ENCODE measurements around the gene CDK1. TPM values are rescaled to one million over a fixed set of nuclear protein-coding genes. Genes with fewer than 3 reads are reported as not detected.

Gene CDK1
- total RNA-seq, 2 donors from 2014 or later: 16.5 to 53.8 TPM

DNA sequence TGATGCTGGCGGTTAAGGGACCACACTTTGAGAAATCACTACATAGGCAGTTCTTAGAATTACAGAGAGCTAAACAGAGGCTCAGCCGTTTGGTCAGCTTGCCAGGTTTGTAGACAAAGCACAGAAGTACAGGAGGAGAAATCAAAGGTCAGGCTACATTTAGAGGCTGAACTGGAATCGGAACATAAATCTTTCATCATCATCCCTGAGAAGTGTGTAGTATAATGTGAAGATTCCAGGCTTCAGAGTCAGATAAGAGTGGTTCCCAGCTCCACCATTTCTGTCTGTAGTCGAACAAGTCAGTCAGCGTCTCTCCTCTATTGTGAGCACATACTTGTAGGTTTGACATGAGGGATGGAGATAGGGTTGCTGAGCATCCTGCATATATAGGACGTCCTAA, 18.9 kb downstream of the CDK1 start:
- Histone ChIP-seq H3K4me1 (no peaks in the 10 kb centered on the region), H3K9ac (ENCODE audit: low read depth in 2 of 2, low read length in 2 of 2) (no peak overlapping the region), H3K36me3 (no peaks in the 10 kb centered on the region), H3K27ac (no peak overlapping the region), H3K9me3 (no peaks in the 10 kb centered on the region), H3K4me3 (no peak overlapping the region), H3K27me3 (no peaks in the 10 kb centered on the region)
- TF ChIP-seq CTCF (IDR thresholded peaks at IDR 0.05): no peak
- DNase-seq: no peak
- intact Hi-C loops (cut with DNase I): no loop called here

DNA sequence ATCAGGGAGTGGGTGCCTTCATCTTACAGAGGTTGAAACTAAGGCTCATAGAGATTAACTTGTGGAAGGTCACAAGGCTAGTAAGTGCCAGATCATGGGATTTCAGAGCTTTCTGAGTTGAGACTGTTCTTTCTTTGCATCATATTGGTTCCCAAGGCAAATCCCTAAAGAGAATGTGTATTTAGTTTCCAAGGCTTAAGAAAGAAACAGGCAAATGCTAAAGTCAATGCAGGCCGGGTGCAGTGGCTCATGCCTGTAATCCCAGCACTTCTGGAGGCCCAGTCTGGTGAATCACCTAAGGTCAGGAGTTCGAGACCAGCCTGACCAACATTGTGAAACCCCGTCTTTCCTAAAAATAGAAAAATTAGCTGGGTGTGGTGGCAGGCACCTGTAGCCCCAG, 19.8 kb downstream of the CDK1 start:
- H3K27me3 ChIP-seq: no peaks in the 10 kb centered on the region
- no peaks in the 10 kb centered on the region for H3K4me1 ChIP-seq
- no peak for DNase-seq
- H3K4me3 ChIP-seq: no peak overlapping the region
- H3K9ac ChIP-seq (ENCODE audit: low read depth in 2 of 2, low read length in 2 of 2): no peak overlapping the region
- intact Hi-C loops (cut with DNase I): no loop called here
- no peak for TF ChIP-seq CTCF (IDR thresholded peaks at IDR 0.05)
- H3K27ac ChIP-seq: no peak overlapping the region
- H3K36me3 ChIP-seq: no peaks in the 10 kb centered on the region
- no peaks in the 10 kb centered on the region for H3K9me3 ChIP-seq

DNA sequence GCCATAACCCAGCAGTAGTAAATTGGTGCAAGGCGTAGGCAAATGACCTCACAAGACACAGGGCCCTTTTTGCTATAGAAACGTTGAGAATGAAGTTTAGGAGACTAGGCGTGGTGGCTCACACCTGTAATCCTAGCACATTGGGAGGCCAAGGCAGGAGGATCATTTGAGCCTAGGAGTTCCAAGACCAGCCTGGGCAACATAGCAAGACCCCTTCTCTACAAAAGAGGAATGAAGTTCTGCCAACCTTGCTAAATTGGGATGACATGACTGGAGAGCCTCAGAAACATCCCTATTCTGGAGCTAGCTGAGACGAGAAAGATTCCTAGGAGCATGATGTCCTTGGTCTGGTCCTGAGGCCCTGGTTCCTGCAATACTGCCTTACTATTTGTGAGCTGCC, 20.6 kb downstream of the CDK1 start:
- no peaks in the 10 kb centered on the region for H3K9me3 ChIP-seq
- no peak overlapping the region for H3K4me3 ChIP-seq
- no peak for TF ChIP-seq CTCF (IDR thresholded peaks at IDR 0.05)
- intact Hi-C loops (cut with DNase I): no loop called here
- no peaks in the 10 kb centered on the region for H3K4me1 ChIP-seq
- no peaks in the 10 kb centered on the region for H3K27me3 ChIP-seq
- H3K9ac ChIP-seq (ENCODE audit: low read depth in 2 of 2, low read length in 2 of 2): no peak overlapping the region
- DNase-seq: no peak
- no peaks in the 10 kb centered on the region for H3K36me3 ChIP-seq
- H3K27ac ChIP-seq: no peak overlapping the region

- no peak for DNase-seq
- Histone ChIP-seq H3K4me3 (no peak overlapping the region), H3K9ac (ENCODE audit: low read depth in 2 of 2, low read length in 2 of 2) (no peak overlapping the region), H3K9me3 (no peaks in the 10 kb centered on the region), H3K27me3 (no peaks in the 10 kb centered on the region), H3K4me1 (no peaks in the 10 kb centered on the region), H3K36me3 (no peaks in the 10 kb centered on the region), H3K27ac (no peak overlapping the region)
- intact Hi-C loops (cut with DNase I): no loop called here
- no peak for TF ChIP-seq CTCF (IDR thresholded peaks at IDR 0.05)
Observed at GRCh38 chr10:60799971-60800650, 21.8 kb downstream of the CDK1 start.

DNA sequence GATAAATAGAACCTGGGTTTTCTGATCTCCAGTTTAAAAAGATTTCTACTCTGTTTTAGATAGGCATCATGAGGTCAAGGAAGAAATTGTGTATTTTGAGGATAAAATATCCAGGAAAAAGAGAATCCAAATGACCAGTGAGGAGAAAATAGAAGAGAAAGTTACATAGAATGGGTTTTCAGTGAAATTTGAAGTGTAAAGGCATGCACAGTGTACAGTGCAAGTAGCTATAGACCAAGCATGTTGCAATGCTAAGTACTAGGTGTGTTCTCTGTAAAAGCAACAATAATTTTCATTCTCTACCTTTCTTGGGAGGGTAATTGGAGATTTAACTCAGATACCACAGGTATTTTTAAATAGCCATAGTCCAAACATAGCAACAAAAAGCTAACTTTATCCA, 22.6 kb downstream of the CDK1 start:
- H3K9me3 ChIP-seq: no peaks in the 10 kb centered on the region
- no peak for TF ChIP-seq CTCF (IDR thresholded peaks at IDR 0.05)

More for the DNA sequence above, 22.6 kb downstream of the CDK1 start:
- no peak overlapping the region for H3K9ac ChIP-seq (ENCODE audit: low read depth in 2 of 2, low read length in 2 of 2)
- H3K27me3 ChIP-seq: no peaks in the 10 kb centered on the region
- H3K27ac ChIP-seq: no peak overlapping the region
- no peaks in the 10 kb centered on the region for H3K4me1 ChIP-seq
- no peaks in the 10 kb centered on the region for H3K36me3 ChIP-seq
- no peak for DNase-seq
- intact Hi-C loops (cut with DNase I): no loop called here
- H3K4me3 ChIP-seq: no peak overlapping the region
